Mammary epithelial cell (primary cell): ENCODE results near the gene EVI5L.

Experiments
- CTCF ChIP-seq, 2 donors: IDR thresholded peaks in 1 of 2; conservative IDR thresholded peaks in 1 of 2; 2 replicates each; pipeline ENCODE4 v1.5.1; 2011 to 2012; ENCODE audit warnings: inconsistent platforms in 2 of 2, low read length in 2 of 2, mild to moderate bottlenecking in 2 of 2, control low read depth in 1 of 2, low read depth in 1 of 2; ENCODE audit not compliant: insufficient read depth in 1 of 2; ENCODE audit errors: extremely low read depth in 1 of 2
- EZH2 ChIP-seq: IDR thresholded peaks from 2 replicates; pipeline ENCODE4 v1.6.1; 2012; ENCODE audit warnings: low read length, inconsistent platforms, borderline replicate concordance

- TF ChIP-seq CTCF (conservative IDR thresholded peaks at IDR 0.05 in 1 of 2, IDR thresholded peaks at IDR 0.05 in 1 of 2; ENCODE audit: extremely low read depth in 1 of 2, insufficient read depth in 1 of 2, low read depth in 1 of 2, low read length in 2 of 2) (no peak), EZH2 (no peak)
These were observed 78.9 kb downstream of the EVI5L start for GRCh38 chr19:7908742-7909461.
